NCI-H446 (cell line): Measurements from ENCODE around the gene CATSPER1.

ENCODE experiments used
- DNase-seq, 2 experiments: peaks; one replicate each; lab custom pipeline; 2025; lab: John Stamatoyannopoulos, UW

Gene CATSPER1

DNA sequence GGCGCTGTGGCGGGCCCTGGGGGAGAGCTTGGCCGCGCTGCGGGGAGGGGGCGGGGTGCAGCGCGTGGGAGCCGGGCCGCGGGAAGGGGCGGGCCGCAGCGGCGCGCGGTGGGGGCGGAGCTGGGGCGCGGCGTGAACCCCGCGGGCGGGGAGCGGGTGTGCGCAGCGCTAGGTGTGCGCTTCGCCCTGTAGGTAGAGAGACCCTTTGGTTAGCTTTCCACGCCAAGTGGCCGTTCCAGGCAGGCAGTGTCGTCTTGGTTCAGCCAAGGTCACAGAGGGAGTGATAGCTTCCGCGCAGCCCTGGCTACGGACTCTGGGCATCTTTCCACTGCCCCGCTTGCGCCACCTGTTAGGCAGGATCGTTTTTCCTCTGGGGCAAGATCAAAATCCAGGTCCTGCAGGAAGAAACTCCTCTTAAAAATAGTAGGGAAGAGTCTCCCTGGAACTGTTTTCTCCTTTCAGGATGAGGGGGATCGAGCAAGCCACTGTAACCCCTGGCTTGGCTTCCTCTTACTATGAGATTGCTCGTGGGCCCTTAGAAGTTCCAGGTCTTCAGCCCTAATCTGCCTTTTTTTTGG is 23.5 kb downstream of the CATSPER1 start:
- DNase-seq = no peak

GRCh38 chr11:66001942-66002647 is 24.2 kb downstream of the CATSPER1 start, which contains the start of the genes BANF1 and EIF1AD:
Gene BANF1, plus strand, starts transcription at chr11:66002503. Its CDS starts 748 bp downstream, at chr11:66003251.
Gene EIF1AD, minus strand, starts transcription at chr11:66002157. Its CDS starts 1,768 bp downstream, at chr11:66000389.
- peak; percentile 98 for DNase-seq

GRCh38 chr11:65997286-65997685 is 29.0 kb downstream of the CATSPER1 start:
- no peak for DNase-seq

- DNase-seq = no peak
Observed at GRCh38 chr11:65992056-65992455, 34.2 kb downstream of the CATSPER1 start.

DNA sequence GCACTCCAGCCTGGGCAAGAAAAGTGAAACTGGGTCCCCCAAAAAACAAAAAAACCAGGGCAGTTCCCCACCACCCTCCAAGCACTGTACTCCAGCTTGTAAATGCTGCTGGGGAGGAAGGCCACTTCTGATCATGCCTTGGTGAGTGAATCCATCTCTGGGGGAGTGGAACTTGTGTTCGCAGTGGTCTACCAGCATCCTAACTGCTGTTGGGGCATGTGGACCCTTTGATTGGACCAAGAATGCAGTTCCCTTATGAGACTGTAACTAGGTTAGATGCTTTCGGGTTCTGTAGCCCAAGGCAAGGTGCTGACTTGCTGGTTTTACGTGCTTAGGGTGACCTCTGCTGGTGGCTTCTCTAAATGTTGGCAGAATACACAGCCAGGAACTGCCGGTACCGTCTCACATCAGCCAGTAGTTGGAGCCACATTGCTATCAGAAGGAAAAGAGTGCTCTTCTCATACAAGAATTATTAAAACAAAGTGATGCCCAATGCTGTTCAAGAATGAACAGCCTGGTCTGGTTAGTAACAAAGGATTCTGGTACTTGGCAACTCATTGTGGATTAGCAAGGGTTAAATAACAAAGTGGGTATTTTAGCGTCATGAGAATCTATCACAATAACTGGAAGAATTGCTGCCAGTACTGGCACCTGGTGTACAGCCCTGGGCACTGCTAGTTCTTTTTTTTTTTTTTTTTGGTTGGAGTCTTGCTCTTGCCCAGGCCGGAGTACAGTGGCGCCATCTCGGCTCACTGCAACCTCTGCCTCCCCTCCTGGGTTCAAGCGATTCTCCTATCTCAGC is 37.3 kb downstream of the CATSPER1 start:
- peak; percentile 96 for DNase-seq

GRCh38 chr11:65987336-65987735 is 38.9 kb downstream of the CATSPER1 start:
- no peak for DNase-seq

GRCh38 chr11:65983589-65983987 is 42.7 kb downstream of the CATSPER1 start:
- no peak for DNase-seq

DNA sequence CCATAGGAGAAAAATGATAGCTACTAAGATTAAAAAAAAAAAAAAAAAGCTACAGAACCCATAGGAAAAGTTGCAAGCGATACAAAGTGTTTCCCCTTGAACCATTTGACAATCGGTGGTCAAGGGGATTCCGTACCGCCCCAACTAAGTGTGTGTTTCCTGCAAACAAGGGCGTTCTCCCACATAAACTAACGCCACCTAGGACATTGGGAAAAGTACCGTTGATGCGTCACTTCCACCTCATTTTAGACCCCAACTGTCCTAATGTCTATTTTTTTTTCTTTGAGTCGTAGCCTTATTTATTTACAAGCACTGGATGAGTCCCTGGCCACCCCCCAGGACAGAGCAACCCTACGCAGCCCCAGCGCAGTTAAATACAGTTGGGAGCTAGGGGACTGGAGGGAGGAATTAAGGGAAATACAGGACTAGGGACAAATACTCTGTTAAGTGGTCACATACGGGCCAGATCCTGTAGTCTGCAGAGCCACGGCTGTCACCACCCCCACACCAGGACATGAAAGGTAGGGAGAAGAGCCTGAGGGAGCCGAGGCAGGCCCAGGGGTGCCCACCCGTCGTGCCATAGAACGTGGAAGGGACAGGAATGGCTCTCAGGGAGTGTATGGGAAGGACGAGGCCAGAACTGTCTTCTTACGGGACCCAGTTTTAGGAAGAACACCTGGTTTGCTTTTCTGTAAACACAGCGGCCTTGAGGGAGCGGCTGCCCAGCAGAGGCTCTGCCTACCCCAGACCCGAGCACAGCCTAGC is 43.3 kb downstream of the CATSPER1 start:
- DNase-seq = no peak

- no peak for DNase-seq
Observed at GRCh38 chr11:65981972-65982823, 44.1 kb downstream of the CATSPER1 start.

GRCh38 chr11:65981101-65981740 is 45.1 kb downstream of the CATSPER1 start:
- DNase-seq = no peak

GRCh38 chr11:65979261-65979759 is 47.0 kb downstream of the CATSPER1 start:
- DNase-seq = no peak

DNA sequence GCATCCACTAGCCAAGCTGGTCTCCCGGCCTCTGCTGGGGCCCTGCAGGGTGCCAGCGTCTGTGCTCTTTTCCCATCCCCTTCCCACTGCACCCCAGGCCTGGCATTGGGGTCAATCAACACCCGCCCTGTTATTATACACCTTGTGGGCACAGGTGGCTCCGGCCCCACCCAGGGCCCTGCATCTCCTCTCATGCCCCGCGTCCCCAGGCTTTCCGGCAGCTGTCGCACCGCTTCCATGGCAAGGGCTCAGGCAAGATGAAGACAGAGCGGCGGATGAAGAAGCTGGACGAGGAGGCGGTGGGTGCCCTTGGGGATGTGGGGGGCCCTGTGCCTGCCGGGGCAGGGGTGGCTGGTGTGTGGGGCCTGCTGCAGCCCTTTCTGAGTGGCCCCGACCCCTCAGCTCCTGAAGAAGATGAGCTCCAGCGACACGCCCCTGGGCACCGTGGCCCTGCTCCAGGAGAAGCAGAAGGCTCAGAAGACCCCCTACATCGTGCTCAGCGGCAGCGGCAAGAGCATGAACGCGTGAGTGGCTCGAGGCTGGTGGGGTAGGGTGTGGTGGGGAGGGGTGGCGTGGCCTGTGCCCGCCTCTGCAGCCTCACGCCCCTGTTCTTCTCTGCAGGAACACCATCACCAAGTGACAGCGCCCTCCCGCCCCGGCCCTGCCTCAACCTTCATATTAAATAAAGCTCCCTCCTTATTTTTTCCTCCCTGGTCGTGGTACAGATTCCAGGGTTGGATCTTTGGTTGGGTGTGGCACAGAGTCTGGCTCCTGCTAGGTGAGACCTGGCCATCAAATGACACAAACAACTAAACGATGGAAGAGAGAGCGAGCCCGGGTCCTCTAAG is 47.7 kb downstream of the CATSPER1 start:
- DNase-seq = no peak

DNA sequence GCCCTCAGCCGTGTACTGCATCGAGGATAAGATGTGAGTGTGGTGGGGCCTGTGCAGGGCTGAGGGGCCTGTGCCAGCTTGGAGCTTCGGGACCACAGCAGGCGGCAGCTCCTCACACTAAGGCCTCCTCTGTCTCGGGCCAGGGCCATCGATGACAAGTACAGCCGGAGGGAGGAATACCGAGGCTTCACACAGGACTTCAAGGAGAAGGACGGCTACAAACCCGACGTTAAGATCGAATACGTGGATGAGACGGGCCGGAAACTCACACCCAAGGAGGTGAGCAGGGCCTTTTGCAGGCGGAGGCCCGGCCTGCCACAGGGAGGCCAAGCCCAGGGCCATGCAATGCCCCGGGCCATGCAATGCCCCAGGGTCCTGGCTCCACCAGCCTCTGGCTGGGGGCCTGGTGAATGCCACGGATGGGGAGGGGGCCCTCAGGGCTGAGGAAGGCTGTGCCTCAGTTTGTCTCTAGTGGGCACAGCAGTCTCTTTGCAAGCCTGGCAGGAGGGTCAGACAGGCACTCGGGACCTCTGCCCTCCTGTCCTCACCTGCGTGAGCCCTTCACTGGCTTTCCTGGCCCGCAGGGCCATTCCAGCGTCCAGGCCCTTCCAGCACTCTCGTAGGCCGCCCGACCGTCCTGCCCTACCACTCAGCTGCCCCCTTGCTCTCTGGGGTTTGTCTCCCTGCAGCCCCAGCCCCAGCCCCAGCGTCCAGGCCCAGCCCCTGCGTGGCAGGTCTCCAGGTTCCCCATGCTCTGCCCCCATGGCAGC is 48.5 kb downstream of the CATSPER1 start:
- no peak for DNase-seq

- no peak for DNase-seq
Observed at GRCh38 chr11:65976216-65977176, 49.8 kb downstream of the CATSPER1 start.

- no peak for DNase-seq
Observed at GRCh38 chr11:65975771-65976170, 50.5 kb downstream of the CATSPER1 start.

DNA sequence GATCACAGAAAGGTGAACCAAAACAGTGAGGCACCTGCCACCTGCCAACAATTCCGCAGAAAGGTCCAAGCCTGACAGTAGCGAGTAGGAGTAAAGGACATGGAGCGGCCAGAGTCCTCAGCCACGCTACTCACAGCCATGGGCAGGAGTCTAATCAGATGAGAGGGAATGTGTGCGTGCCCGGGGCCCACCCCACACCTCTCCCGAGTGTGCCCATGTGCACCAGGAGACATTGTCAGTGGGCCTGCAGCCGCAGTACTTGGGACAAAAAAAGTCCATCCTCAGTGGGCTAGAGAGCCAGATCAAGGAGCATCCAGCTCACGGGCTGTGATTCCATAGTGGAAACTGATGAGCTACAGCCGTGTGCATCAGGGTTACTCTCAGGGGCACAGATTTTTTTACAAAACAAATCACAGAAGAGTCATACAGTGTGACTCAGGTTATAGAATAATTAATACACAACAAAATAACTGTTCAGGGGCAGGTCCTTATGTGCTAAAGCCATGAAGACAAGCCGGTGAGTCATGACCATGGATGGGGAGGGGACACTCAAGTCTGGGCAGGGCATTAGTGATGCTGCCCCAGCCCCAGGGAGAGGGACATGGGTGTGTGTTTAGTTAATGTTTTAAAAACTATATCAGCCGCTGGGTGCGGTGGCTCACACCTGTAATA is 52.7 kb downstream of the CATSPER1 start:
- no peak for DNase-seq

DNA sequence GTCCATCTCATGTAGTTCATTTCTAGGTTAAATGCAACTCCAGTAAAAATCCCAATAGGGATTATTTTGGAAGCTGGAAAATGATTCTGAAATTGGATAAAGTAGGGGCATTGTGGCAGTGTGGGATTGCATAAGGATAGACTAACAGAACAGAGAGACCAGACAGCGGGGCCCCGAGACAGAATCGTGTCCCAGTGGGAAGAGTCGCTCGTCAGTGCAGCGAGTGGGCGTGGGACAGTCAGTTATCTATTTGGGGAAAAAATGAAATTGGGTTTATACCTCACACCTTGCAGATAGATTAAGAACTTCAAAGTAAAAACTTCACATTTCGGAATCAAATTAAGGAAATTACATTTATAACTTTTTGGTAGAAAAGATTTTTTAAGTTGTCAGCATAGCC is 54.2 kb downstream of the CATSPER1 start:
- DNase-seq = no peak
